Activated CD4-positive, alpha-beta T cell treated with anti-CD3 and anti-CD28 coated beads, Interleukin-2, amount 10 ng/mL, durations not matched to agents 7 days and 5 days (primary cell): ENCODE results near the gene CAPN13. TPM values are rescaled to one million over a fixed set of nuclear protein-coding genes. Genes with fewer than 3 reads are reported as not detected.

Source experiments
- CTCF ChIA-PET: fragments of 350-600 bp; sonication (Branson Sonifier 250); formaldehyde crosslinking; loops from one replicate; lab custom pipeline; 2021; ENCODE audit warnings: antibody characterized with exemption; lab: Charles Lee
- POLR2A ChIA-PET: fragments of 350-600 bp; sonication (Branson Sonifier 250); formaldehyde crosslinking; loops from one replicate; lab custom pipeline; 2021; ENCODE audit warnings: antibody characterized with exemption; lab: Charles Lee
- DNase-seq: peaks from one replicate; pipeline ENCODE4 v3.0.0-alpha.2; 2020
- H3K27ac Mint-ChIP-seq: one replicate; pipeline ENCODE4 v1.8.0; 2021; ENCODE audit warnings: mild to moderate bottlenecking, moderate library complexity, mixed read lengths
- H3K27me3 Mint-ChIP-seq: one replicate; pipeline ENCODE4 v1.8.0; 2021; ENCODE audit warnings: mixed read lengths
- H3K36me3 Mint-ChIP-seq: one replicate; pipeline ENCODE4 v1.8.0; 2021; ENCODE audit warnings: low read depth, mixed read lengths
- H3K4me1 Mint-ChIP-seq: one replicate; pipeline ENCODE4 v1.8.0; 2021; ENCODE audit warnings: mixed read lengths
- H3K4me3 Mint-ChIP-seq: one replicate; pipeline ENCODE4 v1.8.0; 2021; ENCODE audit warnings: mild to moderate bottlenecking, moderate library complexity, mixed read lengths
- H3K9me3 Mint-ChIP-seq: one replicate; pipeline ENCODE4 v1.8.0; 2021; ENCODE audit warnings: mixed read lengths
- total RNA-seq, 2 experiments: library from RNA; stranded (reverse); gene quantifications; one replicate each; pipeline ENCODE4 v1.2.3, GENCODE V29; 2021

The CAPN13 gene
- total RNA-seq, 2 experiments from 2014 or later: not detected

GRCh38 chr2:30781451-30781850 lies 25.8 kb downstream of the CAPN13 start:
- CTCF ChIA-PET: no interaction called here
- H3K27me3 Mint-ChIP-seq: peaks cover 5% of the 10 kb centered on the region
- no peaks in the 10 kb centered on the region for H3K36me3 Mint-ChIP-seq
- no peak overlapping the region for H3K27ac Mint-ChIP-seq
- no peak for DNase-seq
- no peak overlapping the region for H3K4me3 Mint-ChIP-seq
- H3K9me3 Mint-ChIP-seq: no peaks in the 10 kb centered on the region
- H3K4me1 Mint-ChIP-seq: no peaks in the 10 kb centered on the region
- POLR2A ChIA-PET: no interaction called here

DNA sequence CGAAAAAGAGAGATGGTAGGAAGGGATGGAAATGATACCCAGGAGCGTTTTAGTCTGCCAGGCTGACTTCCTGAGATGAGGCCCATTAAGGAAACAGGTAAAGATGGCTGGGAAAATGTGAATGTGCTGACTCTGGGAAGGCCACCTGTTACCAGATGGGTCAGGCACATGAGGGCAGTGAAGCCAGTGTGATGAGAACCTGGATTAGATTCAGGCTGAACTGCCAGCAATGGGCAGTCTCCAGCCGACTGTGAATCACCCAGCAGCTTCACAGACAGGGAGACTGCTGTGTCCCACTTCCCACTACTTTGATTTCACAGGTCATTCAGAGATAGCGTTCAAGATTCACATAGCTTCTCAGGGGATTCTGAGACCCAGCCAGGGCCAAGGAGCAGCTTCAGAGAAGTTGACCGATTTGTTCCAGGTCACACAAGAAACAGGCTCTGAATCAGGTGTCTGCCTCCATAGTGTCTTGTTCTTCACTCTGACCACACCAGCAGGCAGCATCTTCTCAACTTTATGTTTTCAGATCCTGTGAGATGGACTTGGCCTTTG lies 26.4 kb downstream of the CAPN13 start:
- POLR2A ChIA-PET: no interaction called here
- no peaks in the 10 kb centered on the region for H3K36me3 Mint-ChIP-seq

GRCh38 chr2:30778611-30779010 lies 28.6 kb downstream of the CAPN13 start:
- H3K4me3 Mint-ChIP-seq: no peak overlapping the region
- peaks cover 13% of the 10 kb centered on the region for H3K27me3 Mint-ChIP-seq
- ChIA-PET POLR2A (no interaction called here), CTCF (no interaction called here)
- no peaks in the 10 kb centered on the region for H3K36me3 Mint-ChIP-seq
- H3K9me3 Mint-ChIP-seq: no peaks in the 10 kb centered on the region
- H3K27ac Mint-ChIP-seq: no peak overlapping the region
- no peak for DNase-seq
- no peaks in the 10 kb centered on the region for H3K4me1 Mint-ChIP-seq

More for the DNA sequence above, 26.4 kb downstream of the CAPN13 start:
- no peak overlapping the region for H3K27ac Mint-ChIP-seq
- CTCF ChIA-PET: no interaction called here
- DNase-seq: no peak
- H3K4me1 Mint-ChIP-seq: no peaks in the 10 kb centered on the region
- peaks cover 6% of the 10 kb centered on the region for H3K27me3 Mint-ChIP-seq
- no peaks in the 10 kb centered on the region for H3K9me3 Mint-ChIP-seq
- no peak overlapping the region for H3K4me3 Mint-ChIP-seq

- Mint-ChIP-seq H3K9me3 (no peaks in the 10 kb centered on the region), H3K27me3 (peaks cover 17% of the 10 kb centered on the region), H3K4me3 (no peak overlapping the region), H3K27ac (no peak overlapping the region), H3K36me3 (no peaks in the 10 kb centered on the region), H3K4me1 (no peaks in the 10 kb centered on the region)
- POLR2A ChIA-PET: no interaction called here
- CTCF ChIA-PET: no interaction called here
- no peak for DNase-seq
Measured at GRCh38 chr2:30777661-30778505, 29.4 kb downstream of the CAPN13 start.

DNA sequence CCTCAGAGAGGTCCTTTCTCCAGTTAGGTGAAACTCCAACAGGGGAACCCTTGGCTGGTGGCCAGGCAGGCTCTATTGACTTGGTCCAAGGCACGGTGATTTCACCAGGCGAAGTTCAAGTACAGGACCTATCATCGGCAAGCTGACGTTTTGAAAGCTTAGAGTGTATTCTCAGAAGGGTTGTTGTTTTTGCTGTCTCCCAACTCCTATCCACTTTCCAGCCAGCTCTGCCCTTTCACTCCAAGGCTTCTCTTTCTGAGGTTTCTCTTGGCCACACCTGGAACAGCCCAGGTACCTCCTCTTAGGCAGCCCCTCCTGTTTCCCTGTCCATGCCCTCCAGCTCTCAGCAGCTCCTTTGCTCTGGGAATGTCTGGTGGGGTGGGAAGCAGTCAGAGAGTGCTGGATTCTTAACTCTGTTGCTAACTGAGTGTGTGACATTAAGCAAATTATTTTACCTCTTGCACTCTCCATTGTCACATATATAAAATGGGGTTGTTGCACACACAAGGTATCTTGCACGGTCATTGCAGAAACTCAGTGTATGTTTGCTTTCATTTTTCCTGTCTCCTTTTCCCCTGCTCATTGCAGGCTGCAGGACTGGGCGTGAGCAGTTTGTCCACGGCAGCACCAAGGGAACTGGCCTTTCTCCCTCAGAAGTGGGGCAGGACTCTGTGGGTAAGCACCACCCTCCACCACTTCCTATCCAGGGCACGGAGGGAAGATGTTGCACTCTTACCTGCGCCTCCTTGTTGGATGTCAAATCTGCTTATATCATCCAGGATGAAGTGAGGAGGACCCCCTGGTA lies 30.2 kb downstream of the CAPN13 start:
- Mint-ChIP-seq H3K4me3 (no peak overlapping the region), H3K36me3 (no peaks in the 10 kb centered on the region), H3K27me3 (peaks cover 19% of the 10 kb centered on the region), H3K27ac (no peak overlapping the region), H3K9me3 (no peaks in the 10 kb centered on the region), H3K4me1 (no peaks in the 10 kb centered on the region)
- ChIA-PET CTCF (no interaction called here), POLR2A (no interaction called here)
- DNase-seq: no peak

DNA sequence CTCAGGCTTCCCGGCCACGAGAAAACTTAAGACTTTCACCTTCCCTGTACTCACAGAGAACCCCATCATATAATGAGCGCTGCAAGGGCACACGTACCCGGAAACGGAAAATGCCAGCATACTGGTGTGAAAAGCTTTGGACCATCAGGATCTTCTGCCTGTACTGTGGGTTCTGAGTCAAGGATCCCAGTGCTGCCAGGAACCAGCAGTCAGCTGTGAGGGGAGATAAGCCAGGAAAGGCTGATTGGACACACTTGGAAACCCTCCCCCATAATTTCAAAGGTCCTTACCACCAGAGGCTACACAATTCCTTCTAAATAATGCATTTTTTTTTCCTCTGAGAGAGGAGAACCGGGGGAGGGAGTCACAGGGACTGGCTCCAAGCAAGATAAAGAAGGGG lies 31.4 kb downstream of the CAPN13 start:
- CTCF ChIA-PET: interaction anchor here (1.4 kb wide), 1 partner anchor 13 kb away, joined by 3 read pairs; no protein-coding TSS in a partner anchor
- Mint-ChIP-seq H3K4me3 (no peak overlapping the region), H3K27ac (no peak overlapping the region), H3K27me3 (peaks cover 19% of the 10 kb centered on the region), H3K4me1 (no peaks in the 10 kb centered on the region), H3K36me3 (no peaks in the 10 kb centered on the region), H3K9me3 (no peaks in the 10 kb centered on the region)
- DNase-seq: no peak
- POLR2A ChIA-PET: no interaction called here

DNA sequence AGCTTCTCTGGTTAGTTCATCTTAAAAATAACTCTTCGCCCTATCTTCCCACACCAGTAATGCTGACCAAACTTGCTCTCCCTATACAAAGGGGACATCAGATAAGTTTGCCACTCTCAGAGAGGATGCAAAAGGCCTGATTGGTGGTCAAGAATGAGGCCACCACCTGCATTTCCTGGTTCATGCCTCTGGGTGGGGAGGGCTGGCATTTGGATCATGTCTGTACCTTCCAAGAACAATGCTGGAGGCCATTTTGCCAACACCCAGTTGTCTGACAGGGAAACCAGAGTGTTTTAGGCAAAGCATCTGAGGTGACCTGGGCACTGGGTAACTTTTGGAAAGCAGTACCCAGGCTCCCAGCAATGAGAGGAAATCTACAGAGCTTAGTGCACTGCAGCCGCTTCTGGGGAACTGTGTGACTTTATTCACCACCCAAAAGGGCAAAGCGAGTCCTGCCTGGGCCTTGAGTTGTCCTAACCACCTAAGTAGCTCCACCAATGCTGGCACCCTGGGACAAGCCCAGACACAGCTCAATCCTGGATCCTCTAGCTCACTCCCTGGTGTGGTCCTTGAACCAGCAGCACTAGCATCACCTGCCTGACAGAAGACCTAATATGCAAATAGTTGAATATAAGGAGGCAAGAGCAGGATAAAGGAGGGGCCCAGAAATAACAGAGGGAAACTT lies 35.1 kb downstream of the CAPN13 start:
- Mint-ChIP-seq H3K4me1 (no peaks in the 10 kb centered on the region), H3K36me3 (no peaks in the 10 kb centered on the region), H3K27ac (no peak overlapping the region), H3K4me3 (no peak overlapping the region), H3K27me3 (peaks cover 19% of the 10 kb centered on the region), H3K9me3 (no peaks in the 10 kb centered on the region)
- ChIA-PET POLR2A (no interaction called here), CTCF (no interaction called here)
- DNase-seq: no peak

GRCh38 chr2:30770816-30771576 lies 36.2 kb downstream of the CAPN13 start:
- CTCF ChIA-PET: no interaction called here

DNA sequence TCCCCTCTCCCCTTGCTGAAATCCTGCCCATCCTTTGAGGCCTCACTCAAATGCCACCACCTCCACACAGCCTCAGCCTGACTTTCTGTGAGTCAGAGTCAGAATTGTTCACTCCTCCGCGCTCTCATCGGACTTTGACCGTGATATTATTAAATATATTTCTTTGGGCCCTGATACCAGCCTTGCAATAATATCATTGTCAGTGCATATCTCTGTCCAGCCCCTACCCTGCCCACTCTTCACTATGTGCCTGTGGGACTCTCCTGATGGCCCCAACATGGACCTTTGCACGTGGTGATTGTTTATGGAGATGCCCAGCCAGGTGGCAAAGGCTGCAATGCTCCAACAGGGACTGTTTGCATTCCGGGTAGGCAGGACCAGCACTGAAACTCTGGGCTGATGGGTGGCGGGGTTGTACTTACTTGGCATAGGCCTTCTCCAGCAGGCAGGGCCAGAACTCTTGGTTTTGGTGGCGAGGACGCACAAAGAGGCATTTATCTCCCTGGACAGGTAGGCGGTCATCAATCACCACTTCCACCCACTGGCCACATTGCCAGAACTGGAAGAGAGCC lies 37.3 kb downstream of the CAPN13 start:
- DNase-seq: no peak
- no peaks in the 10 kb centered on the region for H3K9me3 Mint-ChIP-seq
- H3K27ac Mint-ChIP-seq: no peak overlapping the region
- no peaks in the 10 kb centered on the region for H3K4me1 Mint-ChIP-seq
- H3K4me3 Mint-ChIP-seq: no peak overlapping the region
- H3K27me3 Mint-ChIP-seq: peaks cover 14% of the 10 kb centered on the region
- no peaks in the 10 kb centered on the region for H3K36me3 Mint-ChIP-seq
- POLR2A ChIA-PET: no interaction called here
- CTCF ChIA-PET: no interaction called here

More at GRCh38 chr2:30770816-30771576, 36.2 kb downstream of the CAPN13 start:
- POLR2A ChIA-PET: no interaction called here
- Mint-ChIP-seq H3K4me1 (no peaks in the 10 kb centered on the region), H3K27ac (no peak overlapping the region), H3K36me3 (no peaks in the 10 kb centered on the region), H3K4me3 (no peak overlapping the region), H3K9me3 (no peaks in the 10 kb centered on the region), H3K27me3 (peaks cover 19% of the 10 kb centered on the region)
- no peak for DNase-seq

GRCh38 chr2:30769481-30769780 lies 37.8 kb downstream of the CAPN13 start:
- Mint-ChIP-seq H3K27ac (no peak overlapping the region), H3K9me3 (no peaks in the 10 kb centered on the region), H3K27me3 (peaks cover 9% of the 10 kb centered on the region), H3K4me3 (no peak overlapping the region), H3K4me1 (no peaks in the 10 kb centered on the region), H3K36me3 (no peaks in the 10 kb centered on the region)
- POLR2A ChIA-PET: no interaction called here
- no peak for DNase-seq
- CTCF ChIA-PET: no interaction called here

GRCh38 chr2:30768708-30769480 lies 38.4 kb downstream of the CAPN13 start:
- Mint-ChIP-seq H3K36me3 (no peaks in the 10 kb centered on the region), H3K4me1 (no peaks in the 10 kb centered on the region), H3K9me3 (no peaks in the 10 kb centered on the region), H3K4me3 (no peak overlapping the region), H3K27ac (no peak overlapping the region), H3K27me3 (peaks cover 6% of the 10 kb centered on the region)
- CTCF ChIA-PET: no interaction called here
- POLR2A ChIA-PET: no interaction called here
- DNase-seq: no peak
